Measurements from ENCODE around the gene MGAT2.
A peak's percentile ranks its signal among the peaks of the same experiment; 100 is the strongest.
"Not testable (repeated sequence)": the region's sequence is repeated elsewhere in the genome, so short reads cannot be mapped to it uniquely, and the experiment has no call there.

The MGAT2 gene
- 111 reads per million, percentile 84 among the genes with 10 or more reads in this experiment for total RNA-seq

GRCh38 chr14:49620182-49621113, at the start of gene MGAT2, which contains the start of gene RPL36AL:
MGAT2 (plus strand) TSS chr14:49620799; CDS start chr14:49621269, 470 bp downstream.
RPL36AL (minus strand) TSS chr14:49620626; CDS start chr14:49619104, 1,522 bp downstream.
- DNase-seq: peak; percentile 92

GRCh38 chr14:49574038-49574437, 46.6 kb upstream of the MGAT2 start:
- DNase-seq: no peak

GRCh38 chr14:49578141-49578540, 42.5 kb upstream of the MGAT2 start:
- no peak for DNase-seq

- no peak for DNase-seq
Measured at GRCh38 chr14:49579841-49580240, 40.8 kb upstream of the MGAT2 start.

- no peak for DNase-seq
Measured at GRCh38 chr14:49581209-49582112, 39.1 kb upstream of the MGAT2 start.

- no peak for DNase-seq
Measured at GRCh38 chr14:49582113-49582977, 38.3 kb upstream of the MGAT2 start.

- DNase-seq: no peak
Measured at GRCh38 chr14:49583629-49584028, 37.0 kb upstream of the MGAT2 start.

- DNase-seq: no peak
Measured at GRCh38 chr14:49584058-49584457, 36.5 kb upstream of the MGAT2 start.

GRCh38 chr14:49584981-49585640, 35.5 kb upstream of the MGAT2 start:
- not testable (repeated sequence) for DNase-seq

- DNase-seq: peak; percentile 96
Measured at GRCh38 chr14:49585803-49586672, 34.6 kb upstream of the MGAT2 start, which contains the start of gene RPS29. RPS29 (minus strand) TSS chr14:49586380; CDS start chr14:49586346, 34 bp downstream.

GRCh38 chr14:49586673-49587460, 33.7 kb upstream of the MGAT2 start:
- DNase-seq: no peak

GRCh38 chr14:49589387-49589786, 31.2 kb upstream of the MGAT2 start:
- no peak for DNase-seq

GRCh38 chr14:49593016-49593415, 27.6 kb upstream of the MGAT2 start:
- DNase-seq: no peak

GRCh38 chr14:49594347-49595091, 26.1 kb upstream of the MGAT2 start:
- DNase-seq: no peak

- no peak for DNase-seq
Measured at GRCh38 chr14:49598189-49598484, 22.5 kb upstream of the MGAT2 start.

- peak; percentile 75 for DNase-seq
Measured at GRCh38 chr14:49598485-49599300, 21.9 kb upstream of the MGAT2 start, which contains the start of gene LRR1. LRR1 (plus strand) TSS chr14:49598940; CDS start chr14:49599021, 81 bp downstream.

GRCh38 chr14:49607583-49607982, 13.0 kb upstream of the MGAT2 start:
- DNase-seq: no peak

- no peak for DNase-seq
Measured at GRCh38 chr14:49612251-49612650, 8.3 kb upstream of the MGAT2 start.
